GM18526 (cell line): Measurements from ENCODE around the gene PRKAG2.

Experiments used
- POLR2A ChIP-seq: IDR thresholded peaks from 3 replicates; pipeline ENCODE4 v1.6.1; 2011; ENCODE audit not compliant: insufficient read length; ENCODE audit errors: extremely low read depth

The PRKAG2 gene

DNA sequence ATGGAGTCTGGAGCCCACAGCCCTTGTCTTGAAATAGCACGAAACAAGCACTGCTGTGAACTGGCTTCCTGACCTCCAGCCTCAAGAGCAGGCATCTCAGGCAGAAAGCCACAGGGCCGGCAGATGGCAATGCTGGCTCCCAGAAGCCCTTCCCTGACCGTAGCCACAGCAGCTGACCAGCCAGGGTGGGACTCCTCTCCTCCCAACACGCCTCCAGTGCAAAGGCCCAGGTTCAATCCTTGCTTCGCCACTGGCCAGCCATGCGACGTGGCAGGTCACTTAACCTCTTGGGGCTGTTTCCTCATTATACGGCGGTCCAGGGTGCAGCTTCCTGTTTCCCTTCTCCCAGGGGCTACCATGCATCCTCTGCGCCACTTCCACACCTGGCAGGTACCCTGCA, 12.8 kb downstream of the PRKAG2 start:
- no peak for TF ChIP-seq POLR2A

DNA sequence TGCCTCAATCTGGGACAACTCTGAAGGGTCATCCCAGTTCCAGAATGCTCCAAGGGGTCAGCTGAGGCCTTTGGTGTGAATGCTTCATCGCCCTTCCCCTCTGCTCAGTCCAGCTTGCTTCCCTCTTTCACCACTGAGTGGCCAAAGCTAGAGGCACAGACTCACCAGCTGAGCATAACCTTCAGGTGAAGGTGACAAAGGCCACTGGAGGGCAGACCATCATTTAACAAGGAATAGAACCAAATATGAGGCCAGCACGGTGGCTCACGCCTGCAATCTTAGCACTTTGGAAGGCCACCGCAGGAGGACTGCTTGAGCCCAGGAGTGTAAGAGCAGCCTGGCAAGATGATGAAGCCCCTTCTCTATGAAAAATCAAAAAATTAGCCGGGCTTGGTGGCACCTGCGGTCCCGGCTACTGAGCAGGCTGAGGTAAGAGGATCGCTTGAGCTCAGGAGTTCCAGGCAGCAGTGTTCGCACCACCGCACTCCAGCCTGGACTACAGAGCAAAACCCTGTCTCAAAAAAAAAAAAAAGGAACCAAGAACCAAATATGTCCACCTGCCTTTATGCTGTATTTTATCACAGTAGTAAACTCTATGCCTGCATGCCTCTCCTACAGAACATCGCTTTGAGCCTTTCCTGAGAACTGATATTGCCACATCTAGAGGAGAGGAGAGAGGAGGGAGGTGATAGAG, 13.4 kb downstream of the PRKAG2 start:
- no peak for TF ChIP-seq POLR2A

DNA sequence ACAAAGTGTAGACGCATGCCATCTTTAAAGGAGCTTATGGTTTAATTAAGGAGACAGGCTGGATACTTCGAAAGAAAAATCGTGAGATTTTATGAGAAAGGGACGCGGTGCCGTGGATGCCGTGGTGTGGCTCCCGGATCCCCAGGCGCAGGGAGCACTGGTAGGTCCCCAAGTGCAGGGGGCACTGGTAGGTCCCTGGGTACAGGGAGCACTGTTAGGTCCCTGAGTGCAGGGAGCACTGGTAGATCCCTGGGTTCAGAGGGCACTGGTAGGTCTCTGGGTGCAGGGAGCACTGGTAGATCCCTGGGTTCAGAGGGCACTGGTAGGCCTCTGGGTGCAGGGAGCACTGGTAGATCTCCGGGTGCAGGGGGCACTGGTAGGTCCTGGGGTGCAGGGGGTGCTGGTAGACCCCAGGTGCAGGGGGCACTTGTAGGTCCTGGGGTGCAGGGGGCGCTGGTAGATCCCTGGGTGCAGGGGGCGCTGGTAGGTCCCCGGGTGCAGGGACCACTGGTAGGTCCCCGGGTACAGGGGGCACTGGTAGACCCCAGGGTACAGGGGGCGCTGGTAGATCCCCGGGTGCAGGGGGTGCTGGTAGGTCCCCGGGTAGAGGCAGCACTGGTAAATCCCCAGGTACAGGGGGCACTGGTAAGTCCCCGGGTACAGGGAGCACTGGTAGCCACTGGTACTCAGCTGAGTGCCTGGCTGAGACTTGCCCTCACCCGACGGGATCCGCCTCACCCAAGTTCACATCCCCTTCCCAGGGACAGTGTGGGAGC, 14.1 kb downstream of the PRKAG2 start:
- no peak for TF ChIP-seq POLR2A

DNA sequence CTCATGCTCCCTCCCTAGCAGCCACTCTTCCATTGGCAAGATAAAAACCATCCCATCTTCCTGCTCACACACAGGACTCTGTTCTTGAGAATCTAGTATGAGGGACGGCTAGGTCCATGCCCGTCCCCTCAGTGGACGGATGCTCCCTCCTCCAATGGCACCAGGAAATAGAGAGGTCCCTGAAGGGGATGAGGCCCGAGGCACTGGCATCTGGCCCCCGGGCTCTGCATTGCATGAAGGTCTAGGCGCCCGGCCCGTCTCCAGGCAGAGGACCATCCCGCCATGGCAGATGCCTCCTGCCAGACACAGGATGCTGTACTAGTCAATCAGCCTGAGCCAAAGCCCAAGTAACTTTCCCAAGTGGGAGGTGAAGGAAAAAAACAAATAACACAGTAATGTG, 15.0 kb downstream of the PRKAG2 start:
- no peak for TF ChIP-seq POLR2A

DNA sequence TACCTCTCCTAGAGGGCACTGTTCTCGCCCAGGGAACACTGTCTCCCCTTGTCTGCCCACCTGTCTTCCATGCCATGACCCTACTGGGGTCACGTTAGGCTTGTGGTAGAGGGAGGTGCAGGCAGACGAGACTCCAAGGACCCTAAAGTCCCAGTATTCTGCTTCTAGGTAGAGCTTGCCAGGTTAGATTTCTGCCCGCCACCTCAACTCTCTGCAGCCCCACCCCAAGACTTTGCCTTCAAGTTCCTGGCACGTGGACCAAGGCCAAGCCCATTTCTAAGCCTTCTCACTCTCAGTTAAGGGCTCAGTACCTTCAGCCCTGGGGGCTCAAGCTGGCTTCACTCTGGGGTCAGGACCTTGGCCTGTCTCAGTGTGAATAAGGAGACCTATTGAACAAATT, 16.1 kb downstream of the PRKAG2 start:
- no peak for TF ChIP-seq POLR2A

DNA sequence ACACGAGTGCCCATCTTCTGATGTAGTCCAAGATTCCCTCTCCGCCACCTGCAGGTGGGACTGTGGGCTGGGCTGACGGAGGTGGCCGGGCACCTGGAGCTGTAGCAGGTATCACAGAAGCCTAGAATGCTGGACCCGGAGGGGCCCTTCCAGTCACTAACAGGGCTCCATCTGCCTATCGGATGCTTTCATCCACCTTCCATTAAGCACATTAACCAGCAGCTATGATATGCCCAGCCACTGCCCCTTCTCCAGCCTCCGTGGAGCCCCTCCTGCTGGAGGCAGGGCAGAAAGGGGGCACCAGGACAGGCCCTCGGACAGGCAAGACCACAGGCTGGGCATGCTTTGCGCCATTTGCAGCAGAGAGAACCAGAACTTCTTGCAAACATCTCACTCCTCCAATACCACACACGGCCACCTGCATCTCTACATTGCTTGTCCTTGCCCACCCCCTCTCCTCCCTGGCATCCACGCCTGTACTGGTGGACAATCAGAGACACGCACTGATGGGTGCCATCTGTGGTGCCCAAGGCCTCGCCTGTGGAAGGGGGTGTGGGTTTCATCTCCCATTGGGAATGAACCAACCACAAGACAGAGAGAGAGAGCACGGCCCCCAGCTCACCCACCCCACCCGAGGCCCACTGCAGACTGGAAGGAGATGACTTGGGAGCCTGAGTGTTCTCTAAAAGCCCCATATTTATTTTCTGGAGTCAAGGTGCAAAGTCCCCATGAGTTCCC, 16.8 kb downstream of the PRKAG2 start:
- no peak for TF ChIP-seq POLR2A

DNA sequence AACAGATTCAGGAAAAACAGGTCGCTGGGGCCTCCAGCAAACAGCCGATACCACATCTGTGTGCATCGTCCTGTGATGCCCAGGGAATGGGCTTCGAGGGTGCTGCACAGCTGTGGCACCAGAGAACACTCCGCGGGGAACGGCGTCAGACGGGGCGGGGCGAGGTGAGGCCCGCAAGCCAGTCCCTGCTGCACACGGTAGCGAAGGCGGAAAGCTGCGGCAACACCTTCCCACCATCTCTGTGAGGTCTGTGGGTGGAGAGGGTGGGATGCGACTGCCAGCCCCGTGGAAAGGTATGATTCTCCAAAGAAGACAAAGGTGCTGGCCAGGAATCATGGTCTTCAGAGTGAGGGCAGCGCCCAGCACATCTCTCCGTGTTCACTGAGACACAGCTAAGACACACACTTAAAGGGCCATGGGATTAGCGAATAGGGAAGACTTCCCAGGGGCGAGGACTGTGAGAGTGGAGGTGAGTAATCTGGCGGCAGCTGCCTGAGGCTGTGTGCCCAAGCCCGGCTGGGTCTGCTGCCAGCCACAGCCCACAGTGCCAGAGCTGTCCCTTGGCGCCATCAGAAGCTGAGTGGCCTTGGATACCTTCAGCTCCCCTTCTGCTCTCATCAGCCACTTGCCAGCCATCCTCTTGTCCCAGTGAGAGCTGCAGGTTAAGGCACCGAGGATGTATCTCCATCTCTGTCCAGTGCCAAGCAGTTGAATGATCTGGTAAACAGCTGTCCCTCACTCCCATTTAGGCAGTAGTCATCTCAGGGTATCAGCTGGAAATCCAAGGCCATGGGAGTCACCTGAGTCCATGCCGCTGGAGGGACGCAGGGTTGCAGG, 17.6 kb downstream of the PRKAG2 start:
- no peak for TF ChIP-seq POLR2A

DNA sequence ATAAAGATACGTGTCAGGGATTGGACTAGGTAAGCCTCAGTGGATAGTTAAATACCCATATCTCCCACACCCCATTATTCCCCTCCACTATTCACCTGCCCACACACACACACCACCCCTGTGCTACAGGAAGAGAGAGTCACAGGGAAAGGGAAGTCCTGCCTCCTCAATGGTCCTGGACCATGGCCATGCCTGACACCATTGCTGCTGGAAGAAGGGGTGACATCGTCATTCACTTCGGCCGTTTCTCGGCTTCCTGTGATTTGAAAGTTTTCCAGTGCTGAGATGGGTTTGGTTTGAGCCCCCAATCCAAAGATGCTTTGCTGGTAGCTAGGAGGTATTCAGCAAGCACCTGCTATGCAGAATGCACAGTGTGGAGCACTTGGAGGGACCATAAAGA, 18.5 kb downstream of the PRKAG2 start:
- no peak for TF ChIP-seq POLR2A

DNA sequence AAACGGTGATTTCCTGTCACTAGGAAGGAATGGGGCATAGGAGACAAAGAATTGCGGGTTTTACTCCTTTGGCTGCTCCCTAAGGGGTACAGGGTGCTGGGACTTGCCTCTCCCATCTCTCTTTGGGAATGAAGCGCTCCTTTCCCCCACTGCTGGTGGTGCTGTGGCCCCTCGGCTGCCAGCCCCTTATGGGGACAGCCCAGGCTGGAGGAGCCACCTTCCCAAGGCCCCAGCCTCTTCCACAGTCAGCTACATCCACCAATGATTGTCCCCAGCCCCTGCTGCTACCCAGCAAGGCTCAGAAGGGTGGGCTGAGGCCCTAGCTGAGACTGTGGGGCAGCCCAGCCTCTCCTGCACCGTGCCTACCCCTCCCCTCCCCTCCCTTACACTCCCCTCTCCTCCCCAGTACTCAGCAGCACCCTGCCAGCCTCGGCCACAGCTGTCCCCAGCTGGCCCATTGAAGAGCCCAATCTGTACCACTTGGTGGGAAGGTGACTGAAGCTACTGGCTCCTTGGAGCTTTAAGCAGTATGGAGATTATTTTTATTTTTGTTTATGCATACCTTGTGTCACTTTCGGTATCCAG, 19.0 kb downstream of the PRKAG2 start:
- no peak for TF ChIP-seq POLR2A

DNA sequence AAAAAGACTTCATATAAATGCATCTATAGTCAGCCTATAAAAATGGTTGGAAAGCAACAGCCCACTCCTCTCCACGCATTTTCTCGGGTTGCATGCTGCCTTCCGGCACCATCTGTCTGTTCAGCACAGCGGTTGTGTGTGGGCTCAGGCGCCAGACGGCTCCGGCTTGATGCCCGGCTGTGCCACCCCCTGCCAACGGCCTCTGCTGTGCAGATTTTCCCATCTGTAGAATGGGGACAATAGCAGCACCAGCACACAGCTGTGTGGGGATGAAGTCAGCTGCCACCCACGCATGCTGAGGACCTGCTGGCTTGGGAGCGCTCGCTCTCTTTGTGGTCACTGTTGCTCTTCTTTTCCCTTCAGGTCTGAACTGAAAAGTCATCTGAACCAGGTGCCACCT, 19.5 kb downstream of the PRKAG2 start:
- no peak for TF ChIP-seq POLR2A

DNA sequence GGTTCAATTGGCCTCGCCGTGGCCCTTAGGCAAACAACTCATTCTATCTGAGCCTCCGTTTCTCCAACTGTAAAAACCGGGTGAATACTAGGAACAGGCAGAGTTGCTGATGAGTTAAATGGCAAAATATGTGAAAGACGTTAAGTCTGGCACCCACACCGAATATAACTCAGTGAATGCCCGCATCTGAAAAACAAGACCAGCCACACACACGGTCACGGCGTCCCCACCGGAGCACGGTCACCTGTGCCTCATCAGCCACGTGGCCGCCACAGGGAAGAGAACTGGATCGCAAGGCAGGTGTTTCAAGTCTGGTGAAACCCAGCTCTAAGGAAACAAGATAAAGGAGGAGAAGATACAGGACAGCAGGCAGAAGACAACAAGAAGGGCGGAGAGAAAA, 20.4 kb downstream of the PRKAG2 start:
- no peak for TF ChIP-seq POLR2A

DNA sequence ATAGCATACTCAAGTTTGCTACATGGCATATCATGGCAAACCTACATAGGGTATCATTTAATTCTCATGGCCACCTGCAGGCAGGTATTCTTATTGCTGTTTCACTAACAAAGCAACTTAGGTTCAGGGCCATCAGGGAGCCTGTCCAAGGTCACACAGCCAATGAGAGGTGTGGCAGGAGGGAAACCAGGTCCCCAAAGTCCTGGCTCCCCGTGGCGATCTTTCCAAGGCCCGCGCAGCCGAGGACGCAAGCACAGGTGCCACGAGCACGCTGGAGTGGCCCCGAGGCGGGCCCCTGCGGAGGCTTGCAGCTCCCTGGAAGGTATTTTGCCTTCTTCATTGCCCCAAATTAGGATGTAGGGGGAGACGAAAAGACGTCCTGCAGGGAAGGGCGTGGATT, 20.8 kb downstream of the PRKAG2 start:
- no peak for TF ChIP-seq POLR2A

DNA sequence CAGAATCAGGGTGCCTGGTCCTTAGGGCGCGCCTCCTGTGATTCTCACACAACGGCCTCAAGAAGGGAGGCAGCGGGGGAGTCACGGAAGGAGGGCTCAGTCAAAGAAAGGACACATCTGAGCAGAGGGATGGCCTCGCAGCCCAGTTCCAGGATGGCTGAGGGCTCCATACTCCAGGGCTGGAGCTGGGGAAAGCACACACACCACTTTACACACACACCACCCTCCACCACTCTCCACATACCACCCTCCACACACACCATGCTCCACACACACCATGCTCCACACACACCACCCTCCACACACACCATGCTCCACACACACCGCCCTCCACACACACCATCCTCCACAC, 22.2 kb downstream of the PRKAG2 start:
- no peak for TF ChIP-seq POLR2A

DNA sequence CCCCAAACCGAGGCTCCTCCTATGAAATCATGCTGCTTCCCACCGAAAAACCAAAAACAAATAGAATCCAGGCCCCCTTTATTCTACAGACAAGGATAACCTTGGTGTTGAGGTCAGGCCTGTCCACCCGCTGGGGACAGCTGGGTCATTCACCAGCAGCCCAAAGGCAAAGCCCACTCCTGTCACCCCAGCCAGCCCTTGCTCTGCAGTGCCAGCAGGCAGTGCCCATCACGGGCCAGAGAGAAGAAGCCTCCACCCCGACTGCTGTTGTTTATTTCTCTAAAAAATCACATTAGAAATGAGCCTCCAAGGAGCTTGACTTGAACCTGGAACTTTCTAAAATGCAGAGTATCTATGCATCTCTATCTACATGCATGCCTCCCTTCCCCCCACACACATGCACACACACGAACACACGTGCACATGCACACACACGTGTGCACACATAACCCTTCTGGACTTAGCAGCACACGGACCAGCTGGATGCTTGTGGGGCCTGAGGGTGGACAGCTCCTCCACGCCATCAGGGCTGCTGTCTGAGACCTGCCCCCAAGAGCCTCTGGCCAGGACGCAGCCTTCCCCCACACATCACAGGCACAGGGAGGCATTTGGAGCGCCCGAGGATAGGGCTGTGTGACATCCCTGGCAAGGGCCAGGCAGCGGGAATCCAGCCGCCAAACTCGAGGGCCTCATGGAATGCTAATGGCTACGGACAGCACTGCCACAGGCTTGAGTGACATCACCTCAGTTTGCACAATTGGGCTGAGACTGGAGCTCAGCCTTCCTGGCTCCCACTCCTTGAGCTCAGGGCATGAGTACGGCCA, 22.8 kb downstream of the PRKAG2 start:
- TF ChIP-seq POLR2A, result no peak
